HG02981 (cell line): Measurements from ENCODE around the gene MSX1.
"Not testable (repeated sequence)": the region's sequence is repeated elsewhere in the genome, so short reads cannot be mapped to it uniquely, and the experiment has no call there.

Experiments
- ATAC-seq: cut with Tn5 transposase; IDR thresholded peaks from one replicate; pipeline ENCODE4 v1.9.1; 2021; ENCODE audit warnings: mild to moderate bottlenecking, moderate library complexity; ENCODE audit not compliant: unreplicated experiment

Gene MSX1

DNA sequence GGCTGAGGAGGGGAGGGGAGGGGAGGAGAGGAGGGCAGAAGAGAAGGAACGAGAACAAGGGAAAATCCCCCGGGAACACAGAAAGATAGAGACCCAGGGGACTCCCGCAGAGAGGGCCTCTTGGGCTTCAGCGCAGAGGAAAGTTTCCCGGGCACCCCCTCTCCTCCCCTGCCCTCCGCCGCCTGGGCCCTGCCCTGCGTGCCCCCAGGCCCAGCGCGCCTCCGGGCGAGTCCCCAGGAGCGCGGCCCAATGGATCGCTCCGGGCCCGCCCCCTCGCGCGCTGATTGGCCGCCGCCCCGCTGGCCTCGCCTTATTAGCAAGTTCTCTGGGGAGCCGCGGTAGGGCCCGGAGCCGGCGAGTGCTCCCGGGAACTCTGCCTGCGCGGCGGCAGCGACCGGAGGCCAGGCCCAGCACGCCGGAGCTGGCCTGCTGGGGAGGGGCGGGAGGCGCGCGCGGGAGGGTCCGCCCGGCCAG, at the start of gene MSX1:
Gene MSX1 (plus strand): TSS at position 341 of the 474 bp plus-strand sequence. CDS start 235 bp downstream, outside the sequence.
- ATAC-seq, result peak; percentile 80

DNA sequence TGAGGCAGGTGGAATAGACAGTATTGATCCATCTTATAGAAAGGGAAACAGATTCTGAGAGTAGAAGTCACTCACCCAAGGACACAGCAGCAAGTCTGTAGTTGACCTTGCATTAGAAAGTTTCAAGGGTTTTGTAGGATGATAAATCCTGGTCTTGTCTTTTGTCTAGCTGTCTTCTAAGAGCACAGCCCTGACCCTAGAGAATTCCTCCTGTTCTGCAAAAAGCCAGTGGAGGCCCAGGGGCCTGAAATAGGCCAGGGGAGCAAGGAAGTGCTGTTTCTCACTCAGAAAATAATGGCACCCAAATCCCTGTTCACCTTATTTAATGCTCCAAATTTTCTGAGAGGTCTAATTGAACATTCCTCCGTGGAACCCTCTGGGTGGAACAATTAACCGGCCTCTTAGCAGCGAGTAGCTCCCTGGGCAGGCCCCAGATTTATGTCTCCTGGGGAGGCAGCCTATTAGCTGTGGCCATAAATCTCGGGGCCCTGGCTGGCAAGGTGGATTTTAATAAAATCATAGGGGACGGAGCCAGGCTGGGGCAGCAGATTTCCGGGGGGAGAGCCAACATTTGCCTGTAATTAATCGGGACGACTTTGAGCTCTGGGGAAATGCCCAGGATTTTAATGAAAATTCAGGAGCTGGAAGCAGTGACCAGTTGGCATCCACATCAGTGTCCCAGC, 49.2 kb upstream of the MSX1 start:
- ATAC-seq, result no peak

DNA sequence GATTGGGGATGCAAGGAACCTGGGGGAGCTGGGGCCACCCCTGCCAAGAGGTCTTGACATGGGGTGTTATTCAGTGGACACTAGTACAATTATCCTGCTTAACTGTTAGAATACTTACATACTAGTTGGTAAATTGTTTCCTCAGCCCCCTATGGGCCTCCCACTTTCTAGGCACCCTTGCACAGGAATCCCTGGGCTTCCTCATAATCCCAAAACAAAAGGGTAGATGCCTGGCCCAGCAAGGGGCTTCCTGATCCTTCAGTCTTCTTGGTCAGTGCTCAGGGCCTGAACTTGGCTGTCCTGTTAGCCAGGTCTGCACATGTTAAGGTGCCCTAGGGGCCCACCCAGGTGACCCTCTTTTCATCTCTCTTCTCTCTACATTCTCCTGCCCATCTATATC, 48.7 kb upstream of the MSX1 start:
- ATAC-seq, result no peak

DNA sequence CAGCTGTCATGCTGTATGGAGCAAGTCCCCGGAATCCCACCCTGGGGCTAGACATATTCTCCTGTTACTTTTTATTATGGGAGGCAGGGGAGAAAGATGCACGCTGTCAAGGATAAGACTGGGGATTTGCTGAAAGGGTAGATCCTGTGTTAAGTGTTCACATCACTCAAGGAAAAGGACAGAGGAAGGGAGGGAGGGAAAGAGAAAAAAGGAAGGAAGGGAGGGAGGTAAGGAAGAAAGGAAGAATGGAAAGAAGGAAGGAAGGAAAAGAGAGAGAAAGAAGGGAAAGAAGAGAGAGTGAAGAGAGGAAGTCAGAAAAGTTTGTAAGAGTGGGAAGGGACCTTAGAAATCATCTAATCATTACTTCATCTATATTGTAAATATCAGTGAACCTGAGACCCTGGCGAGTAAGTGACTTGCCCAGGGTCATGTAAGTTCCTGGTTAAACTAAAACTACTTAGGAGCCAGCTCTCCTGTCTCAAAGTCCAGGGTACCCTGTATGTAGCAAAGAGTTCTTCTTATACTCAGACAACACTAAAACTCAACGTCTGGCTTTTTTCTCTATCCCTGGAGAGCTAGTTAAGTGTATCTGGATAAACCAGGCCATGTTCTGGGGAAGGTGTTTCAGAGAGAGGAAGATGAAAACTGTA, 47.2 kb upstream of the MSX1 start:
- no peak for ATAC-seq

DNA sequence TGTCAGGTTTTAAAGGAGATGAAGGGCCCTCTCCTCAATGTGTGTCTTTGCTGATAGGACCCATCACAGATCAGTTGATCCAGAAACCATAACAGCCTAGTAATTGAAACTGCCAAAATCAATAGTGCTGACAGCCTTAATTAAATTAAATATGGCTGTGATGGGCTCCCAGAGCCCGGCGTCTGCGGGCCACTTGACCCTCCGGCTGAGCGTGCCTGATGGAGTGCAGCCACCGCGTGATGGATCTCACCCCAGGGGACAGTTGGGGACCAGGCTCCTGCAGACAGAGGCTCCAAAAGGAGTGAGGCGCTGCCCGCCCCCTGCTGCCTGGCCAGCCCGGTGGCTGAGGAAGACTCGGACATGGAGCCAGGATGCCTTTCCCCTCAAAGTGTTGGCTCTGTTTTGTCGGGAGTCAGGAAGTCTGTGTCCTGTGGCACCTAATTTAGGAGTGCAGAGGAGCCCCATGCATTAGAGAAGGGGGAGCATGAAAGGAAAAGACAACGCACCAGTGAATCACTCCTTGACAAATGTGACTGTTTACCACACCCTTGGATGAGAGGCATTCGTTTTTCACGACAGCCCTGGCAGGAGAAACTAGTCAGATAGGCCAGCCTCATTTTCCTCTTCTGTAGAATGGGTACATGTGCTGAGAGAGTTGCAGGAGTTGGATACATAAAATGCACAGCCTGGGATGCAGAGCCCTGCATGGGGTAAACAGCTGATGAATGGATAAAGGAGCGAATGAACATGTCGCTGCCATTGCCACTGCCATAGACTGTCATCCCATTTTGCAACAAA, 40.9 kb upstream of the MSX1 start:
- no peak for ATAC-seq

DNA sequence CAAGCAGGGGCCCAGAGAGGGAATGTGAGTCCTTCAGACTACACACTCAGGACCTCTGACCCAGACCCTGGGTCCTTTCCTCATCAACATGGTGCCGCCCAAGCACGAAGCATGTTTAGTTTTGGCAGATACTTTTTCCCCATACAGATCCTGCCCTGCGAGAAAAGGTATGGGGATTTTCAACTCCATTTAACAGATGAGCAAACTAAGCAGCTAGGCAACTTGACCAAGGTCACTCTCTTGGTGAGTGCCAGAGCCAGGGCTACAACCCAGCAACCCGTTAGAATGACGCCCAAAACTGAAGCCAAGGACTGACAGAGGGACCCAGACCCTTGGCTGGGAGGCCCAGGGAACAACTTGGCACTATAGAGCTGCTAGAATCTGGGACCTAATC, 40.3 kb upstream of the MSX1 start:
- no peak for ATAC-seq

DNA sequence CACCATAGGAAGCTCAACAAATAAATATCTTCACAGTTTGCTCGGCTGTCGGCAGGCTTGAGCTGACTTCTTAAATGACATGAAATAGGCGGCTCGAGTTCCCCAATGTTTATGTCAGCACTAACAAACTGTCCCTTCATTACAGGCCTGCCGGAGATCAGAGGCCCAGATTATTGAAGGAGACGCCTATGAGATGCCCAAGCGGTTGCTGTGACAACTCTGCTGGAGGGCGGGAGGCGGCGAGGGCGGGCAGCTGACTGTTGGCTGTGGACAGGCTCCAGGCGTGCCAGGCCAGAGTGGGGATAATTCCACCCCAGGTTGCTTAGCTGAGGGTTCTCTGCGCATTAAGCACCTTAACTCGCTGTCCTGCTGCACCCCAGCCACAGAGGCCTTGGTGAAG, 39.2 kb upstream of the MSX1 start:
- no peak for ATAC-seq

DNA sequence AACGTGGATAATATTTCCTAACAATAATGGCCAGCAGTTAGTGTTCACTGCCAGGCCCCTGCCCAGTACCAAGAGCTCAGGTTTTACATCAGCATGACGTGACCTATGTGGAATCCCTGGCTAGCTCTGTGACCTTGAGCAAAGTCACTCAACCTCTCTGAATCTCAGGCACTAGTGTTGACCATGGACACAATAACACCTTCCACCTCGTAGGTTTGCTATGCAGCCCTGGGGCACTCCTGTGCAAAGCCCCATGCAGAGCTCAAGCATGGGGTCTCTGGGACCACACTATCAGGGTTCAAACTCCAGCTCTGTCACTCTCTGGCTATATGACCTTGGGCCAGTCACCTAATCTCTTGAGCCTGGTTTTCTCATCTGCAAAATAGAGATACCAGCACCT, 38.7 kb upstream of the MSX1 start:
- ATAC-seq, result no peak

DNA sequence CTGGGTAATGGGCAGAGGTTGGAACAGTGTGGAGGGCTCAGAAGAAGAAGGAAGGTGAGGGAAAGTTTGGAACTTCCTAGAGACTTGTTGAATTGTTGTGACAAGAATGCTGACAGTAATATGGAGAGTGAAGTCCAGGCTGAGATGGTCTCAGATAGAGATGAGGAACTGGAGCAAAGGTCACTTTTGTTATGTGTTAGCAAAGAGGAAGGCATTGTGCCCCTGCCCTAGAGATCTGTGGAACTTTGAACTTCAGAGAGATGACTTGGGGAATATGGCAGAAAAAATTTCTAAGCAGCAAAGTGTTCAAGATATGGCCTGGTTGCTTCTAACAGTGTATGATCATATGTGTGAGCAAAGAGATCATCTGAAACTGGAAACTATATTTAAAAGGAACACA, 37.9 kb upstream of the MSX1 start:
- no peak for ATAC-seq

DNA sequence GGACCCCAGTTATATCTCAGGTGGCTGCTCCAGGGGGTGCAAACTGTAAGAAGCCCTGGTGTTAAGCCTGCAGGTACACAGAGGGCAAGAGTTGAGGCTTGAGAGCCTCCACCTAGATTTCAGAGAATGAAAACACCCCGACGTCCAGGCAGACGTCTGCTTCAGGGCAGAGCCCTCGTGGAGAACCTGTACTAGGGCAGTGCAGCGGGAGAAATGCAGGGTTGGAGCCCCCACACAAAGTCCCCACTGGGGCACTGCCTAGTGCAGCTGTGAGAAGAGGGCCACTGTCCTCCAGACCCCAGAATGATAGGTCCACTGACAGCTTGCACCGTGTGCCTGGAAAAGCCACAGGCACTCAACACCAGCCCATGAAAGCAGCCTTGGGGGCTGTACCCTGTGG, 37.2 kb upstream of the MSX1 start:
- ATAC-seq, result not testable (repeated sequence)

DNA sequence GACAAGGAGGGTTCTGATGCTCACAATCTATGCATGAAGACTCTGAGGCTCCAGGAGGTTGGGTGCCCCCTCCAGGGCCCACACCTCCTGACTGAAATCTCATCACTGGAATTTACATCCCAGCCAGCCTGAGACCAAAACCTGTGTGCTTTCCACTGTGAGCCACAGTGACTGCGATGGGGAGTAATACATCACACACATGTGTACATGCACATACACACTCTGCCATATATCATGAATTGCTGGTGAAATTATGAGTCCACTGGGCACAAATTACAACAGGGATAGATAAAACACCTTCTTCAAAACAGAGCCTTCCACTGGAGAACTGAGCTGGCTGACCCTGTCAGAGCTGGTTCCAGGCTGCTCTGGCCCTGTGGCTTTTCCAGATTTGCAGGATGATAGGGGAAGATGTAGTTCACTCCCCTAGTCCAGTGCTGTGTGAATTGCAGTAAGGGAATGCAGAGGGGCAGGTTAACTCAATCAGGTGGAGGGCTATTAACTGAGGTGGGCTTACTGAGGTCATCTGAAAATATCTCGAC, 35.8 kb upstream of the MSX1 start:
- no peak for ATAC-seq

DNA sequence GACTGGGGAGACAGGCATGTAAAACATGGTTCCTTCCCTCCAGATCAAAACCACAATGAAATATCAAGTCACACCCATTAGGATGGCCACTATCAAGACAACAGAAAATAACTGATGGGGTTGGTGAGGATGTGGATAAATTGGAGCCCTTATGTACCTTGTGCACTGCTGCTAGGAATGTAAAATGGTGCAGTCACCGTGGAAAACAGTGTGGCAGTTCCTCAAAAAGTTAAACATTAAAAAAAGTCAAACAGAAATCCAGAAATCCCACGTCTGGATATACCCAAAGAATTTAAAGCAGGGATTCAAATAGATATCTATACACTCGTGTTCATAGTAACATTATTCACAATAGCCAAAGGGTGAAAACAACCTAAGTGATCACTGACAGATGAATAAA, 35.2 kb upstream of the MSX1 start:
- ATAC-seq, result no peak

DNA sequence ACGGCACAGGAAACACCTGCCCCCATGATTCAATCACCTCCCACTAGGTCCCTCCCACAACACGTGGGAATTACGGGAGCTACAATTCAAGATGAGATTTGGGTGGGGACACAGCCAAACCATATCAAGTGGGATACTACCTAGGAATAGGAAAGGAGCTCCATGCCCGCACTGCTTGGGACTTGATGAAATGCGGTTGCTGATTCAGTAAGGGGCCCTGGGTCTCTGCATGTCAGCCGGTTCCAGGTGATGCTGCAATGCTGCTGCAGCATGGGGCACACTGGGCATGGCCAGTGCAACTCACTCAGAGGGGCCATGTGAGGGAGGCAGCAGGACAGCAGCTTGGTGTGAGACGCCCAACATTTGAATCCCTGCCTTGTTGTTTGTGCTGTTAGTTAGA, 34.0 kb upstream of the MSX1 start:
- ATAC-seq, result no peak

DNA sequence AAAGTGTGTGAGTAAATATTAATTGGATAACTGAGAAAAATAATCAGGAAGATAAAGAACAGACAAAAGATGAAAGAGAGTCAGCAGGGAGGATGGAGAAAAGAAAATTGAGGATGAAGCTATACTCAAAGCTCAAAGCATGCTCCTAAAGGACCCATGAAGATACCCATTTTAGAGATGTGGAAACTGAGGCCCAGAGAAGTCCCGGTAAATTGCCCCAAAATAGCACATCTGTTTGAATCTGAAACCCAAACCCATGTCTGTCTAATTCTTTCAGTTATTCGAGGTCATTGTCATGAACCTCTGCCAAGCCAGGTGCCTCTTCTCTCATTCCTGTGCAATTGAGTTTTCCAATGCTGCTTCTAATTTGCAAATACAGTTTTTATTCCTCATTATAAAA, 29.6 kb upstream of the MSX1 start:
- no peak for ATAC-seq

DNA sequence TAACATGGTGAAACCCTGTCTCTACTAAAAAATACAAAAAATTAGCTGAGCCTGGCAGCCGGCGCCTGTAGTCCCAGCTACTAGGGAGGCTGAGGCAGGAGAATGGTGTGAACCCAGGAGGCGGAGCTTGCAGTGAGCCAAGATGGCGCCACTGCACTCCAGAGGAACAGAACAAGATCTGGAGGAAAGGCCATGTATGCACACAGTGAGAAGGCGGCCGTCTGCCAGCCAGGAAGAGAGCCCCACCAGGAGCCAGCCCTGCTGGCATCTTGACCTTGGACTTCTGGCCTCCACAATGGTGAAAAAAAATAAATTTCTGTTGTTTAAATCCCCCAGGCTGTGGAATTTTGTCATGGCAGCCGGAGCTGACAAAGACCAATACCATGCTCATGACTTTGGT, 28.2 kb upstream of the MSX1 start:
- ATAC-seq, result no peak

DNA sequence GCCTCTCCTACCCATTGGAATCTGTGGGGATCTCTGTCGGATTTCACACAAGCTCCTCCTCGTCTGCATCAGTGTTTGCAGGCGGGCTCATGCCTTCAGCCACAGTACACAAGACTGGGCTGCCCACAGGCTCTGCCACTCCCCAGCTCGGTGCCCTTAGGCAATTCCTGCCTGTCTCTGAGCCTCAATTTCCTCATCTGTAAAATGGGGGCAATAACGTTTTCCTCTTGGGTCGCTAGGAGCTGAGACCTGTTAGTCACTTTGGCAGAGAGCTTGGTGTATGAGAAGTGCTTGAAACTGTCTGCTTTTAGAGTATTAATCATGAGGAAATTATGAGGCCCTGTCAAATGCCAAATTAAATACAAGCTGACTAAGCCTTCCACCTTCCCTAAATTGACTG, 27.6 kb upstream of the MSX1 start:
- ATAC-seq, result no peak

DNA sequence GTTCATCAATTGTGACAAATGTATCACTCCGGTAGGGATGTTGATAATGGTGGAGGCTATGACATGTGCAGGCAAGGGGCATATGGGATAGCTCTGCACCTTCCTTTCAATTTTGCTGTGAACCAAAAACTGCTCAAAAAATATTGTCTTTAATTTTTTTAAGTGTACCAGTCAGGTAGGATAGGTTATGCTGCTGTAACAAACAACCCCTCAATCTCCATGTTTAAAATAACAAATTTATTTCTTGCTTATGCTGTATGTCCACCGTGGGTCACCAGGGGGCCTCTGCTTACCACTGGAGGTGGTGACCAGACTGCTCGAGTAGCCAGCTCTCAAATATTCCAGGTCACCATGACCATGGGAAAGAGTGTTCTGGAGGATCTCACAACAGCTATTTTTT, 23.4 kb upstream of the MSX1 start:
- no peak for ATAC-seq

DNA sequence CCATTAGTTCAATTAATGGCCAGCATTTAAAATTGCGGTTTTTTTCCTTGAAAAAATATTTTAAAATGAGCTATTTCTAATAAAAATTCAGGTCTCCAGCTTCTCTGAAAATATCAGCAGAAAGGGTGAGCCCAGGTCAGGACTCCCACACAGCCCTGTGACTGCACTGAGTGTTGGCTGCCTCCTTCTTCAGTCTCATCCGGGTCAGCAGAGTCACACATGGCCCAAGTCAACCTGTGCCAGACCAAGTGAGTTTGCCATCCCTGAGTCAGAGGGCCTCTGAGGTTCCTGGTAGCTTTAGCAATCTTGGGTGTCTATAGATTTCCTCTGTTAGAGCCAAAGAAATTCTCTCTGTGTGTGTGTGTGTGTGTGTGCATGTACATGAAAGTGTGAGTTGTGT, 22.1 kb upstream of the MSX1 start:
- ATAC-seq, result no peak

DNA sequence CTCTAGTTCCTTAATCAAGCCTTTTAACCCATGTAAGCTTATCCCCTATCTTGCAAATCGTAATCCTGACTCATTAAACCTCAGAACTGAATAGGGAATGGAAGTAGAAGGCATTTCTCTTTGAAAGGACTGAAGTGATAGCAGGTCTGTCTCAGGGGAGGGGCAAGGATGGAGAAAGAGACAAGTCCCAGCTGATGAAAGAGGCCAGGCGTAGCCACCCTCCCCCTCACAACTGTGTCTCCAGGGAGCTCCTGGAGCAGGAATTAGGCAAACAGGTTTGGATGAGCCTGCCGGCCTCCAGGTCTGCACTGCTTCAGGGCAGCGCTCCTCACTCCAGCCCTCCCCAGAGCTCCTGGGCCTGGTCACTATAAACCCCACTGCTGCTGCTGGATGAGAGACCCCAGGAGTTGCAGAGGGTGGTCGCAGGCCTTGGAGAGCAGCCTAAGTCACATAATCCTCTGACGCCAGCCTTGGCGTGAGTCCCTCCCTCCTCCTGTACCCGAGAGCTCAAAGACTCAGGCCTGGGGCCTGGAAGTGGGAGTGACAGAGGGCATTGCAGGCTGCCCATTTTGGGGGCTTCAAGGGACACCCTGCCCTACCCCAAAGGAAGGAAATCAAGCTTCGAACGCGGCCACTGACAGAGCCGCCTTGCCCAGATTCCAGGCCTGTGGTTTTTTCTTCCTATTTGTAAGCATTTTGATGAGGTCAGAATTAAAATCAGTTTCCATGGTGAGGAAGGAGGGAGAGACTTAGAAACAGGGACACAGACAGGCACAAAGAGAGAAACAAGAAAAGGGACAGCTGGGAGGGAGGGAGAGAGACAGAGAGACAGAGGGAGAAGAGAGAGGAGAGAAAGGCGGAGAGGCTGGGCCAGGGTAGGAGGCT, 21.2 kb upstream of the MSX1 start:
- no peak for ATAC-seq

DNA sequence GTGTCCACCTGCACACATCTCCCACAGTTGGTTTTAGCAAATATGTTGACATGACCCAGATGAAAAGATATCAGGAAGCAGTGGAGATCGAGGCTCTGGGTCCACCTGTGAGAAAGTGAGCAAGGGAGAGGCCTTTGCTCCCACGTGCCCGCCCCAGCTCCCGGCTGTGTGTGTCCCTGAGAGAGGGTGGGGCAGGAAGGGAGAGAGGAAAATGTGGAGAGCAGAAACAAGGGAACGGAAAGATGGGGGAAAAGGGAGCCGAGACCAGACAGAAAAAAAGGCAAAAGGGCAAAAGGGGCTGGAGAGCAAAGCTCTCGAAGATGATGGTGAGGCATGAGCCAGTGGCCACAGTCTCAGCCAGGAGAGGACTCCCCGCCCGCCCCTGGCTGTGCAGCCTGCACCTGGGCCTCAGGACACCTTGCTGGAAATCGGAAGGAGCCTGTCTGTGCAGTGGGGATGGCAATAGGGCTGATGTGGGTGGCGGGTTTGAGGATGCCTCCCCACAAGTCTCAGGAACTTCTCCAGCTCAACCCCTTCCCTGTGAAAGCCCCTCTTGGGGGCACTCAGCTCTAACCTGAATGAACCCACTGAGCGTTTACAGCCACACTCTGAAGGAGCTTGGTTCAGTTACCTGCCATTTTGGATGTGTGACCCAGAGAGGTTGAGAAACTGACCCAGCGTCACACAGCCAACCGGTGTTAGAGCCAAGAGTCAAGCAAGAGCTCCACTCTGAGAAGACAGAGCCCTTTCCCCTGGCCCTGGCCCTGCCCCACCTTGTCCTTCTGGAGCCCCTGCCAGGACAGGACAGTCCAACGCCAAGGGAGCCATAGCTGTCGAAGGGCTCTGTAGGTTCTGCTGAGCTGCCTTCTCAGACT, 20.3 kb upstream of the MSX1 start:
- ATAC-seq, result no peak
